ENCODE results near the gene MOB2.

DNA sequence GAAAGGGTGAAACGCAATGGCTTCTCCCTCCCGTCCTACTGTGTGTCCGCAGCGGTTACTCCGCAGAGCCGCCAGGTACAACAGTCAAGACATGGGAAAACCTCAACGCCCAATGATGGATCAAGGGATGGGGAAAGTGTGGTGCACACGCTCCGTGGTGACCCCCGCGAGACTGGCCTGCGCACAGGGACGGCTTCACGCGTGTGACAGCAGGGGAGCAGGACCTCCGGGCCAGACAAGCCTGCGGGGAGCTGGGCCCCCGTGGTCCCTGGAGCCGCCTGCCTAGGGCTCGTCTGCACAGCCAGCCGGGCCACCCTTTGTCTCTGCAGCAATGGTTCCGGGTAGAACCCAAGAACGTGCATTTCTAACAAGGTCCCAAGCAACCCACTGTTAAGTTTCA lies 31.7 kb upstream of the MOB2 start:
- TF ChIP-seq, protein P1, sequence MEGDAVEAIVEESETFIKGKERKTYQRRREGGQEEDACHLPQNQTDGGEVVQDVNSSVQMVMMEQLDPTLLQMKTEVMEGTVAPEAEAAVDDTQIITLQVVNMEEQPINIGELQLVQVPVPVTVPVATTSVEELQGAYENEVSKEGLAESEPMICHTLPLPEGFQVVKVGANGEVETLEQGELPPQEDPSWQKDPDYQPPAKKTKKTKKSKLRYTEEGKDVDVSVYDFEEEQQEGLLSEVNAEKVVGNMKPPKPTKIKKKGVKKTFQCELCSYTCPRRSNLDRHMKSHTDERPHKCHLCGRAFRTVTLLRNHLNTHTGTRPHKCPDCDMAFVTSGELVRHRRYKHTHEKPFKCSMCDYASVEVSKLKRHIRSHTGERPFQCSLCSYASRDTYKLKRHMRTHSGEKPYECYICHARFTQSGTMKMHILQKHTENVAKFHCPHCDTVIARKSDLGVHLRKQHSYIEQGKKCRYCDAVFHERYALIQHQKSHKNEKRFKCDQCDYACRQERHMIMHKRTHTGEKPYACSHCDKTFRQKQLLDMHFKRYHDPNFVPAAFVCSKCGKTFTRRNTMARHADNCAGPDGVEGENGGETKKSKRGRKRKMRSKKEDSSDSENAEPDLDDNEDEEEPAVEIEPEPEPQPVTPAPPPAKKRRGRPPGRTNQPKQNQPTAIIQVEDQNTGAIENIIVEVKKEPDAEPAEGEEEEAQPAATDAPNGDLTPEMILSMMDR (IDR thresholded peaks at IDR 0.05) = no peak
- no peak for TF ChIP-seq POLR2A (IDR thresholded peaks at IDR 0.05)
